NCI-H146 (cell line): ENCODE results near the gene UBXN6.

Experiments used
- DNase-seq: peaks from one replicate; lab custom pipeline; 2025; lab: John Stamatoyannopoulos, UW

Gene UBXN6

GRCh38 chr19:4442819-4443146 lies 14.8 kb downstream of the UBXN6 start:
- DNase-seq, result no peak

- no peak for DNase-seq
These were observed 15.4 kb downstream of the UBXN6 start for GRCh38 chr19:4441994-4442818.

GRCh38 chr19:4439243-4439642 lies 18.4 kb downstream of the UBXN6 start:
- no peak for DNase-seq

- DNase-seq, result no peak
These were observed 20.5 kb downstream of the UBXN6 start for GRCh38 chr19:4437103-4437502.

- DNase-seq, result no peak
These were observed 21.4 kb downstream of the UBXN6 start for GRCh38 chr19:4436231-4436630.

- no peak for DNase-seq
These were observed 23.2 kb downstream of the UBXN6 start for GRCh38 chr19:4434391-4434790.

GRCh38 chr19:4432918-4433506 lies 24.6 kb downstream of the UBXN6 start:
- DNase-seq, result no peak

GRCh38 chr19:4431808-4432674 lies 25.6 kb downstream of the UBXN6 start:
- DNase-seq, result no peak

- DNase-seq, result no peak
These were observed 26.3 kb downstream of the UBXN6 start for GRCh38 chr19:4431296-4431695.

GRCh38 chr19:4430760-4431159 lies 26.8 kb downstream of the UBXN6 start:
- no peak for DNase-seq

GRCh38 chr19:4429771-4430171 lies 27.8 kb downstream of the UBXN6 start:
- DNase-seq, result no peak

- no peak for DNase-seq
These were observed 28.3 kb downstream of the UBXN6 start for GRCh38 chr19:4429256-4429655.

- DNase-seq, result no peak
These were observed 29.1 kb downstream of the UBXN6 start for GRCh38 chr19:4428326-4428975.

- no peak for DNase-seq
These were observed 32.1 kb downstream of the UBXN6 start for GRCh38 chr19:4425537-4425936.

GRCh38 chr19:4423416-4424126 lies 34.0 kb downstream of the UBXN6 start:
- no peak for DNase-seq

GRCh38 chr19:4416268-4416667 lies 41.3 kb downstream of the UBXN6 start:
- DNase-seq, result no peak

GRCh38 chr19:4415352-4415751 lies 42.2 kb downstream of the UBXN6 start:
- DNase-seq, result no peak

- DNase-seq, result no peak
These were observed 42.7 kb downstream of the UBXN6 start for GRCh38 chr19:4414800-4415321.

GRCh38 chr19:4414144-4414799 lies 43.3 kb downstream of the UBXN6 start:
- no peak for DNase-seq

- no peak for DNase-seq
These were observed 44.0 kb downstream of the UBXN6 start for GRCh38 chr19:4413588-4413987.
